Measurements from ENCODE around the gene MAGOHB.
A peak's percentile ranks its signal among the peaks of the same experiment; 100 is the strongest.
"Not testable (repeated sequence)": the region's sequence is repeated elsewhere in the genome, so short reads cannot be mapped to it uniquely, and the experiment has no call there.

Gene MAGOHB

GRCh38 chr12:10612984-10613348, 443 bp downstream of the MAGOHB start:
- peak in 1 of 56 donors; percentile 36 for DNase-seq

GRCh38 chr12:10612110-10612509, 1.3 kb downstream of the MAGOHB start:
- no peak for DNase-seq

DNA sequence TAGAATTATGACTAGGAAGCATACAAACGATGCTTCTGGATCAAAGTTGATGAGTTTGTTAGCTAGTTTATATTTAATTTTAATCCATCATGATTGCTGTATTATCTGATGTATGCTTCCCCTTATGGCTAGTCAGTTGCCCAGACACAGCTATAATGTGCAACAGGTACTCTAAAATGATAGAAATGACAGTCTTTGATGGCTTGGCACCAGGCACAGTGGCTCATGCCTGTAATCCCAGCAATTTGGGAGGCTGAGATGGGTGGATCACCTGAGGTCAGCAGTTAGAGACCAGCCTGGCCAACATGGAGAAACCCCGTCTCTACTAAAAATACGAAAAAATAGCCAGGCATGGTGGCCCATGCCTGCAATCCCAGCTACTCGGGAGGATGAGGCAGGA, 2.2 kb downstream of the MAGOHB start:
- DNase-seq: not testable (repeated sequence)

DNA sequence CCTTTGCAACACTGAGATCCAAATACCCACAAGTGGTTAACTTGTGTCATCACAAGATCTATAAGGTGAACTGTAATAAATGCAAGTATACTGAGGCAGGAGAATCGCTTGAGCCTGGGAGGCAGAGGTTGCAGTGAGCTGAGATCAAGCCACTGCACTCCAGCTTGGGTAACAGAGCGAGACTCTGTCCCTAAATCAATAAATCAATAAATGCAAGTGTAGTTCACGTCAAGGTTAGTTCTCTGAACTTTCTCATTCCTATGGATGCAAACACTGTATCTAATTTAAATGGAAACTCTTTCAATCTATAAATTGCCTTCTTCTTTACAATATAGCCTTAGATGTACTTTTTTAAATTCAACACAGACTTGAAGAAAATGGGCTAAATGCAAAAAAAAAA, 3.2 kb downstream of the MAGOHB start:
- DNase-seq: no peak

DNA sequence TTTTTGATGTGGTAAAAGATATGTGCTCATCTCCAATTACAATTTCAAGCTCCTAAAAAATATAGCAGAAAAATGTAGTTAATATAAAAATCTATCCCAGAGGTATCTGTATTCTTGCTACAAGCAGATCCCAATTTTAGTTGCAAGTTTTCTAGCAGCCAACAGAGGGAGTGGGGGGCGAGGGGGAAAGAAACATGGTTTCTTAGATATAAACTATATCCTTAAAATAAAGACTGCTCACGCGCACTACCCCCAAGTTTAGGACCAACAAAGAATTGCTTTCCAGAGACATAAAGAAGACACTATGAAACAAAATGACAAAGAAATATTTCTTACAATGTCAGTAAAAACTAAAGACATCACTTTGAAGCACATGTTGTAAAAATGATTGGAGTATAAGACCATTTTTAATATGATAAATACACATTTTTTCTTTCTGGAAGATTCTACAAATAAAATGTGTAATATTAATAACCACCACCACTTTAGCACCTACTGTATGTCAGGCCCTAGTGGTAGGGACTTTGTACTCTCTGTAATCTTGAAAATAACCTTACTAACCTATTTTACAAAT, 5.4 kb downstream of the MAGOHB start:
- DNase-seq: no peak

GRCh38 chr12:10601860-10602259, 11.5 kb downstream of the MAGOHB start:
- no peak for DNase-seq

DNA sequence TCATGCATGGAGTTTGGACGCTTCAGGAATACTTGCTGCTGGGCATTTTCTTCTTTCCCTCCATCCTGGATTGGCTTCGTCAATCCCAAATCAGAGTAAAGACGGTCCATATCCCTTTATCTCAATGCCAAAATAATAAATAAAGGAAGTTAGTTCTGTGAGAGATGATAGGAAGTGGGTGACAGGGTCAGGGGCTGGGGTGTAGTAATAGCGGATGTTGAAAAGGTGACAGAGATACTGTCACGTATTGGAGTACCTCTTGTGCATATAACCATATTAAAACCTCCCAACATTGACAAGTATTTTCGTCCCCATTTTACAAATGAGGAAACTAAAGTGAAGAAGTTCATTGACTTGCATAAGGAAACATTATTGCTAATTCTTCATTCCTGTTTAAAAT, 12.4 kb downstream of the MAGOHB start:
- no peak for DNase-seq

GRCh38 chr12:10595881-10596280, 17.5 kb downstream of the MAGOHB start:
- no peak for DNase-seq

DNA sequence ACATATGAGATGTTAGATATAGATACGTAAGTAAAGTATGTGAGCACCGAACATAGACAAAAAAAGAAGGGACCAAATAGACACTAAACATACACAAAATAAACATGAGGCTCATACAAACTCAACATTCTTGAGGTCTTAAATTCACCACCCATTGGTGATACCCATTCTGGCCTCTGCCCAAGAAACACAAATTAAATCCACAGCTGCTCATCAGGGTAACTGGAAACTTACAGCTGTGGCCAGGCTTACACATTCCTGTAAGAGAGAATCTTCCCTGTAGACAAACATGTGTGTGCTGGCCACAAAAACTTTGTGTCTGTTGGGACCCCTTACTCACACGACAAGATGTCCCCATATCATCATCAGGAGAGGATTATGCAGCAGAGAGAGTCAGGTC, 22.4 kb downstream of the MAGOHB start:
- DNase-seq: no peak

GRCh38 chr12:10584415-10584814, 29.0 kb downstream of the MAGOHB start:
- no peak for DNase-seq

- DNase-seq: no peak
Measured at GRCh38 chr12:10582704-10583103, 30.7 kb downstream of the MAGOHB start.

DNA sequence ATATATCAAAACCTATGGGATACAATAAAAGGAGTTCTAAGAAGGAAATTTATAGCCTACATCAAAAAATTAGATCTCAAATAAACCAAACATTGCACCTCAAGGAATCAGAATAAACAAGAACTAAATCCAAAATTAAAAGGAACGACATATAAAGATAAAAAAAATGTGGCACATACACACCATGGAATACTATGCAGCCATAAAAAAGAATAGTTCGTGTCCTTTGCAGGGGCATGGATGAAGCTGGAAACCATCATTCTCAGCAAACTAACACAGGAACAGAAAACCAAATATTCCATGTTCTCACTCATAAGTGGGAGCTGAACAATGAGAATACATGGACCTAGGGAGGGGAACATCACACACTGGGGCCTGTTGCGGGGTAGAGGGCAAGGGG, 31.3 kb downstream of the MAGOHB start:
- DNase-seq: not testable (repeated sequence)

- DNase-seq: no peak
Measured at GRCh38 chr12:10574307-10574706, 39.1 kb downstream of the MAGOHB start.

GRCh38 chr12:10572021-10572490, 41.4 kb downstream of the MAGOHB start:
- DNase-seq: not testable (repeated sequence)

DNA sequence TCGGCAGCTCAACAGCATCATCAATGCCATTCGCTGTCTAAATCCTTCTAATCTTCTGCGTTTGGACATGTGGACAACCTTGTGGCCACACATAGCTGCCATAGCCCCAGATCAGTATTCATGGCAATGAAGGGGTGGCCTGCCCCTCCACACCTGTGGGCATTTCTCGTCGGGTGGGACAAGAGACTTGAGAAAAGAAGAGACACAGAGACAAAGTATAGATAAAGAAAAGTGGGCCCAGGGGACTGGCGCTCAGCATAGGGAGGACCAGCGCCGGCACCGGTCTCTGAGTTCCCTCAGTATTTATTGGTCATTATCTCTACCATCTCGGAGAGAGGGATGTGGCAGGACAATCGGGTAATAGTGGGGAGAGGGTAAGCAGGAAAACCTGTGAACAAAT, 42.3 kb downstream of the MAGOHB start:
- DNase-seq: no peak

DNA sequence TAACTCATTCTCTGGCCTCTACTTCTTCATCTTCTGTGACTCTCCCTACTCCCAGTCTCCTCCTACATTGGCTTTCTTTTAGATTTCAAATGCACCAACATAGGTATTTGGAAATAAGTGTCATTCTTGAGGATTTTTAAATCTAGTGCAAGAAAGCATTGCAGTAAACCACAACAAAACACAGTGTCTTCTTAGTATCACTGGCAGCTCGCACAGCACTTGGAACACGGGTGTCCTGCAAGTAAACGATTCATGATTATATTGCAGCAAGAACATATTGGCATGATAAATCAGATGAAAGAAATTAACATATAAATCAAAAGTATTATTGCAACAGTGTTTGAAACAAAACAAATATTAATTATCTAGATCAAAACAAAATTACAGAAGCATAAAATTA, 45.6 kb downstream of the MAGOHB start:
- DNase-seq: no peak

DNA sequence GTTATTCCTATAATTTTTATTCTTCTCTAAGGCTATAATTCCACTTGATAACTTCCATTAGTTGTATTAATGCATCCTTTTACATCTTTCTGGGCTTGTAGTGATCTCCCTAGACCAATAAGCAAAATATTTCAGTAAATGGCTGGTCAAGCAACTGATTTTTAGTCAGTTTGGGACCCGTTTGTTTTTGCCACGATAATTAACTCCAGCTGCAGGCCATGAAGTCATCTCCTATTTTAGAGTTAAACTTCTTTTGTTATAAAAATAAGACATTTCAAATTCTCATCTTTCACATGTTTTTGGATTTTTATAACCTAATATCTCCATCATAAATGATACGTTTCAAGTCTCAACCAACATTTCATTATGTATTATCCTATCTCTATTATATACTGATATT, 49.4 kb downstream of the MAGOHB start:
- no peak for DNase-seq

DNA sequence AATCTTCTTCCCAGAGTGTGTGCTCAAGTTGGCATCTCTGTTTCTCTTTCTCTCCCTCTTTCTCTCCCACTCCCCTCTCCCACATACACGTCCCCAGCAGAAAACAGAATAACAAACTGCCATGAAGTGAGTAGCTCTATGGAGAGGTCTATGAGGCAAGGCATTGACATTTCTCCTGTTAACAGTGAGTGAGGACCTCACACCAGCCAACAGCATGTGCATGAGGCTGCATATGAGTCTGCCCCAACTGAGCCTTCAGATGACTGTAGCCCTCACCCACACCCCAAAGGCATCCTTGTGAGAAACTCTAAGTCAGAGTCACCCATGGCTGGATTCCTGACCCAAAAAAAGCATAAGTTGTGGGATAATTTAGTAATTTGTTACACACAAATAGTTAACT, 50.4 kb downstream of the MAGOHB start:
- DNase-seq: no peak

DNA sequence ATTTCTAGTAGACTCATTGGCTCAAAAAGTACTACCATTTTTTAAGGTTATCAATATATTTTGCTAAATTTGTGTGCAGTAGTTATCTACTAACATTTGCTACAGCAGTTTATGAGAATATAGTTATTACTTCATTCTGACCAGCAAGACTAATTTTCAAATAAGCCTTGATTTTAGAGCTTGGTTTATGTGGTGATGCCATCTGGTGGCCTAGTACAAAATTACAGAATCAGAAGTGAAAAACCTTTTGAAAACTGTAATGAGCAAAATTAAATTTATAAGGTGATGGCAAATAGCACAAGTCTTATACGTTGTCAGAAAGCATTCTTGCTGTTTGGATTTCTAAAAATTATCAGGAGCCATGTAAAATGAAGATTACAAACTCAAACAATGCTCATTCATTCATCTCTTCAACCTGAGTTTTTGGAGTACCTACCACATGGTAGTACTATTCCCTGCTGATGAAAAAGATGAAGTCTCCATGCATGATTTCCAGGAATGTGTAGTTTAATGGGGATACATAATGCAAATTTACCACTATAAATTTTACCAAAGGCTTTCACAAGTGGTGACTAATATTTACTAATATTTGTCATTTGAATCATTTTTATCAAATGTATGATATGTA, 51.0 kb downstream of the MAGOHB start:
- DNase-seq: peak in 3 of 56 donors; percentile 1 to 5 (median 2)

GRCh38 chr12:10559244-10559643, 54.2 kb downstream of the MAGOHB start:
- DNase-seq: no peak

DNA sequence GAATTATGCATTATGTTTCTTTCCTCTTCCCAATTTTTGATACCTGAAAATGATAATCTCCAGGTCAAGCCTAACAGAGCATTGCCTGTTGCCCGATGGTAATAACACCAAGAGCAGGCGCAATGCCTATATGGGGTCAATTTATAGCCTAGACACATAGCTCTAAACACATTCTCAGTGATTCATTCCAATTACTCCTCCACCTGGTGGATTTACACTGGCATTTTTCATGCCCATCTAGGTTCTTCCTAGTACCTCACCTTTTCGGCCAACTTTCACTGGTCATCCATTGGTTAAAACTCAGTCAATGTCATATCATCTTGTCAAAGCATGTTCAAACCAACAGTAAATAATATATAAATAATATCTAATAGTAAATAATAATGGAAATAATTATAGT, 54.6 kb downstream of the MAGOHB start:
- DNase-seq: no peak

DNA sequence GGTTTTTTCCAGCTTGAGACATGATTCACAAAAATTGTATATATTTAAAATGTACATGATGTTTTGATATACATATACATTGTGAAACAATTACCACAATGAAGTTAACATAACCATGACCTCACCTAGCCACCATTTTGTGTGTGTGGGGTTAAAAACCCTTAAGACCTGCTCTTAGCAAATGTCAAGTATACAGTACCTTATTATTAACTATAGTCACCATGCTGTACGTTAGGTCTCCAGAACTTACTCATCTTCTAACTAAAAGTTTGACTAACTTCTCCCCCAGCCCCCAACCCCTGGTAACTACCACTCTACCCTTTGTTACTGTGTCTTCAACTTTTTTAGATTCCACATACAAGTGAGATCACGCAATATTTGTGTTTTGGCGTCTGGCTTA, 55.1 kb downstream of the MAGOHB start:
- DNase-seq: no peak

- no peak for DNase-seq
Measured at GRCh38 chr12:10557766-10558165, 55.6 kb downstream of the MAGOHB start.

DNA sequence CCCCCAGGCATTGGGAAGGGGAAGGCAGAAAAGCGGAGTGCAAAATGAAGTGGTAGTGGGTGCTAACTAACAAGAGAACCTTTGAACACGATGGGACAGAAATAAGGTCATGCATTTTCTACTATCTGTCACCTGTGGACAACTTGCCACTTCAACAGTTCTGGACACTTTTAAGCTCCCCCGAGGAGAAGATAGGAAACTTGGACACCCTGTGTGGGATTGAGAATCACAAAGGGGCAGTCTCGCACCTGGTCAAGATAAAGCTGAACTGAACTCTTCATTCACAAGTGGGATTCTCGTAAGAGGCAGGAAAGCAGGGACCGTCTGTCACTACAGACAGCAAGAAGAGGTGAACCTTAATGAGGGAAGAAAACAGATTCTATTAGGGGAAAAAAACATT, 56.1 kb downstream of the MAGOHB start:
- DNase-seq: no peak

All from nucleus accumbens (tissue), 56 donors.